OCI-LY3 (cell line): Measurements from ENCODE around the gene INS.

ENCODE experiments used
- H2AFZ ChIP-seq: fragments of 200-600, 300-600 bp; shearing (Covaris generic); 2 replicates; pipeline ENCODE4 v1.6.0; 2014; ENCODE audit warnings: antibody characterized with exemption, low read depth, low read length
- H3K27ac ChIP-seq: fragments of 200-600, 300-600 bp; sonication (generic); 2 replicates; pipeline ENCODE4 v1.5.1; 2014; ENCODE audit warnings: mild to moderate bottlenecking, low read length, moderate library complexity, mixed read lengths
- H3K27me3 ChIP-seq: fragments of 200-600, 300-600 bp; sonication (generic); 2 replicates; pipeline ENCODE4 v1.6.1; 2014; ENCODE audit warnings: low read depth, low read length, mixed read lengths
- H3K36me3 ChIP-seq: fragments of 200-600, 300-600 bp; sonication (generic); replicated peaks from 2 replicates; pipeline ENCODE3; 2014; ENCODE audit warnings: low read depth, low read length, mixed read lengths
- H3K4me1 ChIP-seq: fragments of 300-600, 200-600 bp; sonication (generic); 2 replicates; pipeline ENCODE4 v1.6.1; 2014; ENCODE audit warnings: low read length, mixed read lengths
- H3K4me2 ChIP-seq: fragments of 200-600, 300-600 bp; sonication (generic); 2 replicates; pipeline ENCODE4 v1.6.1; 2014; ENCODE audit warnings: low read length, mixed read lengths
- H3K4me3 ChIP-seq: fragments of 300-600, 200-600 bp; sonication (generic); 2 replicates; pipeline ENCODE4 v1.5.1; 2014; ENCODE audit warnings: antibody characterized with exemption, mild to moderate bottlenecking, low read length, moderate library complexity
- H3K79me2 ChIP-seq: fragments of 300-600, 200-600 bp; shearing (Covaris generic); 2 replicates; pipeline ENCODE4 v1.6.1; 2014; ENCODE audit warnings: mild to moderate bottlenecking, low read length, mixed read lengths
- H3K9ac ChIP-seq: fragments of 300-600, 200-600 bp; shearing (Covaris generic); 2 replicates; pipeline ENCODE4 v1.6.0; 2014; ENCODE audit warnings: mild to moderate bottlenecking, low read length, moderate library complexity
- H3K9me3 ChIP-seq: fragments of 200-600, 300-600 bp; shearing (Covaris generic); 2 replicates; pipeline ENCODE4 v1.6.1; 2014; ENCODE audit warnings: low read length, mixed read lengths; ENCODE audit not compliant: insufficient read depth
- H4K20me1 ChIP-seq: fragments of 200-600, 300-600 bp; sonication (generic); 2 replicates; pipeline ENCODE4 v1.6.1; 2016; ENCODE audit warnings: low read length, mixed read lengths; ENCODE audit not compliant: insufficient read depth
- CTCF ChIP-seq: fragments of 200-600, 300-600 bp; sonication (generic); IDR thresholded peaks from 2 replicates; pipeline ENCODE4 v1.5.1; 2014; ENCODE audit warnings: antibody characterized with exemption, low read length, low read depth
- EZH2phosphoT487 ChIP-seq: fragments of 200-600 bp; shearing (Covaris generic); IDR thresholded peaks from 2 replicates; pipeline ENCODE4 v1.6.1; 2018; ENCODE audit warnings: antibody characterized with exemption, mixed run types, low read depth

Gene INS

GRCh38 chr11:2155511-2155910 lies 5.5 kb downstream of the INS start:
- H3K36me3 ChIP-seq = no peaks in the 10 kb centered on the region
- H3K9ac ChIP-seq = no peak overlapping the region
- no peak overlapping the region for H3K4me2 ChIP-seq
- H4K20me1 ChIP-seq = no peaks in the 10 kb centered on the region
- H3K9me3 ChIP-seq = no peaks in the 10 kb centered on the region
- H3K4me3 ChIP-seq = no peak overlapping the region
- no peak overlapping the region for H2AFZ ChIP-seq
- TF ChIP-seq CTCF (no peak), EZH2phosphoT487 (no peak)
- H3K79me2 ChIP-seq = no peaks in the 10 kb centered on the region
- no peak overlapping the region for H3K27ac ChIP-seq
- H3K4me1 ChIP-seq = peaks cover 3% of the 10 kb centered on the region; the same call in 1 of the 2 replicates
- peaks cover 6% of the 10 kb centered on the region for H3K27me3 ChIP-seq

GRCh38 chr11:2154889-2155288 lies 6.1 kb downstream of the INS start:
- H3K27me3 ChIP-seq = peaks cover 12% of the 10 kb centered on the region
- no peaks in the 10 kb centered on the region for H3K9me3 ChIP-seq
- TF ChIP-seq CTCF = no peak
- no peak for TF ChIP-seq EZH2phosphoT487
- no peaks in the 10 kb centered on the region for H3K79me2 ChIP-seq
- no peak overlapping the region for H3K4me3 ChIP-seq
- H3K36me3 ChIP-seq = no peaks in the 10 kb centered on the region
- peaks cover 3% of the 10 kb centered on the region; the same call in 1 of the 2 replicates for H3K4me1 ChIP-seq
- no peak overlapping the region for H3K27ac ChIP-seq
- H2AFZ ChIP-seq = no peak overlapping the region
- no peak overlapping the region for H3K4me2 ChIP-seq
- H3K9ac ChIP-seq = no peak overlapping the region
- H4K20me1 ChIP-seq = no peaks in the 10 kb centered on the region

- no peak for TF ChIP-seq CTCF
- no peak for TF ChIP-seq EZH2phosphoT487
- Histone ChIP-seq H3K4me2 (no peak overlapping the region), H3K79me2 (no peaks in the 10 kb centered on the region), H4K20me1 (no peaks in the 10 kb centered on the region), H3K4me1 (peaks cover 3% of the 10 kb centered on the region; the same call in 1 of the 2 replicates), H2AFZ (no peak overlapping the region), H3K9ac (no peak overlapping the region), H3K27me3 (peaks cover 19% of the 10 kb centered on the region), H3K27ac (no peak overlapping the region), H3K9me3 (no peaks in the 10 kb centered on the region), H3K4me3 (no peak overlapping the region), H3K36me3 (no peaks in the 10 kb centered on the region)
These were observed 6.8 kb downstream of the INS start for GRCh38 chr11:2154195-2154585.

DNA sequence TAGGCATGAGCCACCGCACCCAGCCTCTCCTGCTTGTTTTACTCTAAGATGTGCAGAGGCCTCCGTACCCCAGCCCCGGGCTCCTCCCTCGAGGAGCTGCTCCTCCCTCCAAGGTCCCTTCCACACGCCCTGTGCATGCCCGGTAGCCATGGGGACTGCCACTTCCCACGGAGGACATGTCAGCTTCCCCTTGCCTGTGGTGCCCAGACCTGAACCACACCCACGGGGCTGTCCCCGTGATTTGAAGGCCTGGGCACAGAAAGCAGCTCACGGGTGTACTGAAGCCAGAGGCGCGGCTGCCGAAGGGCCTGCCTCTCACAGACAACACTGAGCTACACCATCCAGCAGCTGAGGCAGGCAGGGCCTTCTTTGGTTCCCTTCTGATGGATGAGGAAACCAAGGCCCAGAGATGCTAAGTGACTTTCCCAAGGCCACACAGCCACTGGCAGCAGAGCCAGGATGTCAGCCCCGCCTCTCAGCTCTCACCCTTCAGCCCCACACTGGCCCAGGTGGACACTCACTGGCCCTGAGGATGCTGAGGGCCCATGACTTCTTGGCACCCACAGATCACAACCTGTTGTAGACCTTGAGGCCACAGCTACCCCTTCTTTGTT lies 7.3 kb downstream of the INS start:
- Histone ChIP-seq H3K36me3 (no peaks in the 10 kb centered on the region), H3K4me1 (peaks cover 3% of the 10 kb centered on the region; the same call in 1 of the 2 replicates), H3K4me2 (no peak overlapping the region), H3K4me3 (no peak overlapping the region), H3K79me2 (no peaks in the 10 kb centered on the region), H3K9ac (no peak overlapping the region), H3K27me3 (peaks cover 24% of the 10 kb centered on the region), H3K27ac (no peak overlapping the region), H4K20me1 (no peaks in the 10 kb centered on the region), H2AFZ (no peak overlapping the region), H3K9me3 (no peaks in the 10 kb centered on the region)
- TF ChIP-seq CTCF = no peak
- no peak for TF ChIP-seq EZH2phosphoT487
